ENCODE results near the gene PEA15.

- TF ChIP-seq CTCF (IDR thresholded peaks at IDR 0.05; ENCODE audit: insufficient read depth, low read length): no peak
- TF ChIP-seq GABPA (IDR thresholded peaks at IDR 0.05; ENCODE audit: low read depth): no peak
- TF ChIP-seq POLR2AphosphoS5 (IDR thresholded peaks at IDR 0.05; ENCODE audit: low read depth): no peak
Observed at GRCh38 chr1:160237558-160237957, 32.4 kb downstream of the PEA15 start.
